Prostate gland (tissue), 2 donors: ENCODE data around the gene PHF21B. TPM values are rescaled to one million over a fixed set of nuclear protein-coding genes. Genes with fewer than 3 reads are reported as not detected.

ENCODE experiments used
- DNase-seq: peaks from one replicate; pipeline ENCODE4 v3.0.0-alpha.2; 2019; ENCODE audit warnings: low spot score
- H3K27ac ChIP-seq, 2 donors: fragments of 200-600 bp; sonication (generic); 2 replicates each; pipeline ENCODE4 v1.5.1; 2017 to 2019
- H3K27me3 ChIP-seq: fragments of 200-600 bp; sonication (generic); replicated peaks from 2 replicates; pipeline ENCODE4 v1.5.1; 2019; ENCODE audit not compliant: insufficient read depth
- H3K36me3 ChIP-seq, 2 donors: fragments of 200-600 bp; sonication (generic); 1 replicate in 1 of 2; 2 replicates in 1 of 2; pipeline versions ENCODE4 v1.5.1 to v1.8.1; 2017 to 2019
- H3K4me1 ChIP-seq: fragments of 200-600 bp; sonication (generic); replicated peaks from 2 replicates; pipeline ENCODE4 v1.5.1; 2019
- H3K4me3 ChIP-seq, 2 donors: fragments of 200-600 bp; sonication (generic); 2 replicates each; pipeline ENCODE4 v1.5.1; 2017 to 2019
- H3K9me3 ChIP-seq: fragments of 200-600 bp; sonication (generic); 2 replicates; pipeline ENCODE4 v1.5.1; 2017
- CTCF ChIP-seq, 4 experiments: fragments of 200-600 bp in 2 of 4; fragments of 450-650 bp in 2 of 4; sonication (generic) in 2 of 4; IDR thresholded peaks; 1 replicate in 3 of 4; 2 replicates in 1 of 4; pipeline ENCODE4 v1.5.1; 2016 to 2019; ENCODE audit warnings: antibody characterized with exemption in 4 of 4, mild to moderate bottlenecking in 2 of 4, moderate library complexity in 2 of 4
- POLR2A ChIP-seq: fragments of 450-650 bp; IDR thresholded peaks from one replicate; pipeline ENCODE4 v1.6.1; 2016; ENCODE audit warnings: antibody characterized with exemption, mild to moderate bottlenecking
- POLR2AphosphoS5 ChIP-seq: sonication (generic); formaldehyde crosslinking; IDR thresholded peaks from one replicate; pipeline ENCODE4 v1.6.1; 2017; ENCODE audit warnings: antibody characterized with exemption
- WGBS: methylation state at CpG from one replicate; pipeline ENCODE4 v1.1.5; 2018; 5-methylcytosine and 5-hydroxymethylcytosine counted together
- intact Hi-C: fragments of 100-400 bp; cut with DNase I; formaldehyde crosslinking; loops from one replicate; pipeline ENCODE4 v1.14.2; 2022
- total RNA-seq, 2 donors: library from RNA; depleted of rRNA; stranded (reverse); fragments of >200 nt; gene quantifications; one replicate each; pipeline ENCODE4 v1.1.0, GENCODE V29; 2016

The PHF21B gene
- total RNA-seq, 2 donors from 2014 or later = 9.7 to 27.3 TPM

- DNase-seq = no peak
- Histone ChIP-seq H3K9me3 (no peaks in the 10 kb centered on the region), H3K36me3 (no peaks in the 10 kb centered on the region), H3K27ac (no peak overlapping the region), H3K27me3 (no peaks in the 10 kb centered on the region), H3K4me1 (no peaks in the 10 kb centered on the region), H3K4me3 (no peak overlapping the region)
- intact Hi-C loops = no loop called here
- 85% methylated on average over 30 of the region's 30 CpGs for WGBS
- no peak for TF ChIP-seq POLR2AphosphoS5
- no peak for TF ChIP-seq POLR2A
- no peak for TF ChIP-seq CTCF (IDR thresholded peaks at IDR 0.05)
Measured at GRCh38 chr22:44840611-44841322, 169.0 kb downstream of the PHF21B start.

GRCh38 chr22:44839721-44840120 lies 170.1 kb downstream of the PHF21B start:
- WGBS = 79% methylated on average over 13 of the region's 13 CpGs

GRCh38 chr22:44839061-44839460 lies 170.7 kb downstream of the PHF21B start:
- WGBS = 80% methylated on average over 7 of the region's 7 CpGs
- no peak for DNase-seq
- Histone ChIP-seq H3K9me3 (no peaks in the 10 kb centered on the region), H3K36me3 (no peaks in the 10 kb centered on the region), H3K27ac (no peak overlapping the region), H3K27me3 (no peaks in the 10 kb centered on the region), H3K4me3 (no peak overlapping the region), H3K4me1 (no peaks in the 10 kb centered on the region)
- no peak for TF ChIP-seq POLR2AphosphoS5
- TF ChIP-seq POLR2A = no peak
- no peak for TF ChIP-seq CTCF (IDR thresholded peaks at IDR 0.05)
- intact Hi-C loops = no loop called here

More at GRCh38 chr22:44839721-44840120, 170.1 kb downstream of the PHF21B start:
- Histone ChIP-seq H3K4me3 (no peak overlapping the region), H3K4me1 (no peaks in the 10 kb centered on the region), H3K27ac (no peak overlapping the region), H3K27me3 (no peaks in the 10 kb centered on the region), H3K36me3 (no peaks in the 10 kb centered on the region), H3K9me3 (no peaks in the 10 kb centered on the region)
- DNase-seq = no peak
- TF ChIP-seq POLR2A = no peak
- no peak for TF ChIP-seq POLR2AphosphoS5
- no peak for TF ChIP-seq CTCF (IDR thresholded peaks at IDR 0.05)
- intact Hi-C loops = no loop called here

GRCh38 chr22:44838316-44839016 lies 171.3 kb downstream of the PHF21B start:
- WGBS = 84% methylated on average over 16 of the region's 16 CpGs
- Histone ChIP-seq H3K9me3 (no peaks in the 10 kb centered on the region), H3K36me3 (no peaks in the 10 kb centered on the region), H3K4me1 (no peaks in the 10 kb centered on the region), H3K27me3 (no peaks in the 10 kb centered on the region), H3K27ac (no peak overlapping the region), H3K4me3 (no peak overlapping the region)
- intact Hi-C loops = no loop called here
- no peak for TF ChIP-seq CTCF (IDR thresholded peaks at IDR 0.05)
- no peak for TF ChIP-seq POLR2A
- TF ChIP-seq POLR2AphosphoS5 = no peak
- DNase-seq = no peak
